22Rv1 (cell line): ENCODE results near the gene PLOD3.

Experiments used
- ZFX ChIP-seq: fragments of 450-650 bp; IDR thresholded peaks from 2 replicates; pipeline ENCODE4 v1.6.1; 2017; ENCODE audit warnings: antibody characterized with exemption, borderline replicate concordance
- TF ChIP-seq, protein P1 (sequence below): fragments of 450-650 bp; IDR thresholded peaks from 2 replicates; pipeline ENCODE4 v1.5.1; 2017; ENCODE audit warnings: mild to moderate bottlenecking

DNA sequence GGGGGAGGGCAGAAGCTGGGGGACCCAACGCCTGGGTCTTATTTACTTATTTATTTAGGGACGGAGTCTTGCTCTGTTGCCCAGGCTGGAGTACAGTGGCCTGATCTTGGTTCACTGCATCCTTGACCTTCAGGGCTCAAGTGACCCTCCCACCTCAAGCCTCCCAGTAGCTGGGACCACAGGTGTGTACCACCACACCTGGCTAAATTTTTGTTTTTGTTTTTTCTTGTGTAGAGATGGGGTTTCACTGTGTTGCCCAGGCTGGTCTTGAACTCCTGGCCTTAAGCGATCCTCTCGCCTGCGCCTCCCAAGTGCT, 14.8 kb downstream of the PLOD3 start:
- TF ChIP-seq, protein P1, sequence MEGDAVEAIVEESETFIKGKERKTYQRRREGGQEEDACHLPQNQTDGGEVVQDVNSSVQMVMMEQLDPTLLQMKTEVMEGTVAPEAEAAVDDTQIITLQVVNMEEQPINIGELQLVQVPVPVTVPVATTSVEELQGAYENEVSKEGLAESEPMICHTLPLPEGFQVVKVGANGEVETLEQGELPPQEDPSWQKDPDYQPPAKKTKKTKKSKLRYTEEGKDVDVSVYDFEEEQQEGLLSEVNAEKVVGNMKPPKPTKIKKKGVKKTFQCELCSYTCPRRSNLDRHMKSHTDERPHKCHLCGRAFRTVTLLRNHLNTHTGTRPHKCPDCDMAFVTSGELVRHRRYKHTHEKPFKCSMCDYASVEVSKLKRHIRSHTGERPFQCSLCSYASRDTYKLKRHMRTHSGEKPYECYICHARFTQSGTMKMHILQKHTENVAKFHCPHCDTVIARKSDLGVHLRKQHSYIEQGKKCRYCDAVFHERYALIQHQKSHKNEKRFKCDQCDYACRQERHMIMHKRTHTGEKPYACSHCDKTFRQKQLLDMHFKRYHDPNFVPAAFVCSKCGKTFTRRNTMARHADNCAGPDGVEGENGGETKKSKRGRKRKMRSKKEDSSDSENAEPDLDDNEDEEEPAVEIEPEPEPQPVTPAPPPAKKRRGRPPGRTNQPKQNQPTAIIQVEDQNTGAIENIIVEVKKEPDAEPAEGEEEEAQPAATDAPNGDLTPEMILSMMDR: no peak
- no peak for TF ChIP-seq ZFX
